NCI-H128 (cell line): Measurements from ENCODE around the gene TNRC6C.

Experiments
- DNase-seq: peaks from one replicate; lab custom pipeline; 2025; ENCODE audit not compliant: unreplicated experiment; lab: John Stamatoyannopoulos, UW

Gene TNRC6C

GRCh38 chr17:77957857-77958715, at the start of gene TNRC6C:
Gene TNRC6C, plus strand, starts transcription at chr17:77958703. Its CDS starts 45,504 bp downstream, at chr17:78004207.
- peak; percentile 89 for DNase-seq

- no peak for DNase-seq
Measured at GRCh38 chr17:77909236-77909635, 49.3 kb upstream of the TNRC6C start.

GRCh38 chr17:77909816-77910215, 48.7 kb upstream of the TNRC6C start:
- DNase-seq, result no peak

- no peak for DNase-seq
Measured at GRCh38 chr17:77914385-77915254, 43.9 kb upstream of the TNRC6C start.

GRCh38 chr17:77915594-77916021, 42.9 kb upstream of the TNRC6C start:
- DNase-seq, result no peak

GRCh38 chr17:77916264-77916663, 42.2 kb upstream of the TNRC6C start:
- no peak for DNase-seq

- DNase-seq, result no peak
Measured at GRCh38 chr17:77916703-77917481, 41.6 kb upstream of the TNRC6C start.

- DNase-seq, result no peak
Measured at GRCh38 chr17:77919276-77919675, 39.2 kb upstream of the TNRC6C start.

- no peak for DNase-seq
Measured at GRCh38 chr17:77923135-77923534, 35.4 kb upstream of the TNRC6C start.

- no peak for DNase-seq
Measured at GRCh38 chr17:77923776-77924513, 34.6 kb upstream of the TNRC6C start.

GRCh38 chr17:77924757-77925336, 33.7 kb upstream of the TNRC6C start:
- DNase-seq, result no peak

- no peak for DNase-seq
Measured at GRCh38 chr17:77925831-77926543, 32.5 kb upstream of the TNRC6C start.

- no peak for DNase-seq
Measured at GRCh38 chr17:77926981-77927380, 31.5 kb upstream of the TNRC6C start.

- DNase-seq, result no peak
Measured at GRCh38 chr17:77927777-77928518, 30.6 kb upstream of the TNRC6C start.

GRCh38 chr17:77928519-77929179, 29.9 kb upstream of the TNRC6C start:
- DNase-seq, result no peak

GRCh38 chr17:77929180-77929564, 29.3 kb upstream of the TNRC6C start:
- no peak for DNase-seq

GRCh38 chr17:77929871-77930436, 28.5 kb upstream of the TNRC6C start:
- no peak for DNase-seq
